GM18517 (cell line): Measurements from ENCODE around the gene PPP2R5A.

ENCODE experiments used
- ATAC-seq: cut with Tn5 transposase; IDR thresholded peaks from one replicate; pipeline ENCODE4 v1.9.1; 2021; ENCODE audit warnings: mild to moderate bottlenecking, moderate library complexity; ENCODE audit not compliant: unreplicated experiment

The PPP2R5A gene

DNA sequence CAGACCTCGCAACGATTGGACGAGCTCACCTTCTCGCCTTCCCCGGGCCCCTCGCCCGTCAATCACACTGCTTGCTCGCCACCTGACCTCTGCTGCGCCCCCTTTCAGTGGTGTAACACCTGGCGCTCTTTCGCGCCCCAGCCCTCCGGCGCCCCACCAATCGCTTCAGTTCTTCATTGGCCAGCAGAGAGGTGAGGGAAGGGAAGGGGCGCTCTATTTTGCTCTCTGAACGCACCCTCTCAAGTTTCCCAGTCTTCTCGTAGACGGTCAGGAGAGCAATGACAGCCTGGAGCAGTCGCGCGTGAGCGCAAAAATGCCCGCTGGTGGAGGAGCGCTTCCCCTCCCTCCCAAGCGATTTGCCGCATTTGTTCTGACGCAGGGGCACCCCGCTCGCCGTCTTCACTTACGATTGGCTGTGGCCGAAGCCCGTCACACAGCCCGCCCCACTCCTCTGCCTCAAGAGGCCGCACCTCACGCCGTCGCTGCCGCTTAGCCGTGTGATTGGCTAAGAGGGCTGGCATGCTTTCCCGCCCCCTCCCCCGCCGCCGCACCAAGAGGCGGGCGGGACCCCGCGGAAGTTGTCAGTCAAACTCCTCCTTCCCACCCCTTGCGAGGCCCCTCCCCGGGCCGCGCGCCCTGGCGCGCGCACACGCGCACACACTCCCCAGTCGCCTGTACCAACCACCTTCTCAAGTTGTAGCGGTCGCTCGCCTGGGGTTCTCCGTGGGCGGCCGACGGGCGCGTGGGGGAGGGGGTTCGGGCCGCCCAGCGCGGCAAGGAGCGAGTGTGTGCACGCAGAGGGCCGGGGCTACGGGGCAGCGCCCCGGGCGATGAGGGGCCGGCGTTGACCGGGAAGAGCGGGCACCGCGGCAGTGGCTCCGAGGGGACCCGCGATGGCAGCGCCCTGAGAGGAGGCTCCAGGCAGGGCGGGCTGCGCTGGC is at the start of gene PPP2R5A:
Gene PPP2R5A (plus strand): TSS at position 667 of the 941 bp plus-strand sequence. CDS start 701 bp downstream, outside the sequence.
- ATAC-seq, result peak; percentile 86

DNA sequence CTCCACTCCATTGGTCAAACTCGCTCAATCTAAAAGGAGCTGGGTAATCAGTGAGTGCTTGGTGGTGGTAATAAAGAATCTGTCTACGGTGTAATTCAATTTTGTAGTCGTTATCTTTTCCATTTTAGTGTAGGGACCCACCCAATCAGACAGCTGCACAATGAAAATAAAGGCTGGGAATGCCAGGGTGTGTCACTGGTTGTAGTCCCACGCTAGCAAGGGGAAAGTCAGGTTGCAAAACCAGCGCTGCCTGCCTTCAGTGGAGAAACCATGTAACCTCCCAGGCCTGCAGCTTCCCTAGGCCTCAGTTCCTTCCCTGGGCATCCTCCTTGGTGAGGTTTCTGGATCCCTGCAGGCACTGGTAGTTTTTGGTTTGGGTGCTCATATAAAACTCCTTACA is 49.4 kb upstream of the PPP2R5A start:
- no peak for ATAC-seq

DNA sequence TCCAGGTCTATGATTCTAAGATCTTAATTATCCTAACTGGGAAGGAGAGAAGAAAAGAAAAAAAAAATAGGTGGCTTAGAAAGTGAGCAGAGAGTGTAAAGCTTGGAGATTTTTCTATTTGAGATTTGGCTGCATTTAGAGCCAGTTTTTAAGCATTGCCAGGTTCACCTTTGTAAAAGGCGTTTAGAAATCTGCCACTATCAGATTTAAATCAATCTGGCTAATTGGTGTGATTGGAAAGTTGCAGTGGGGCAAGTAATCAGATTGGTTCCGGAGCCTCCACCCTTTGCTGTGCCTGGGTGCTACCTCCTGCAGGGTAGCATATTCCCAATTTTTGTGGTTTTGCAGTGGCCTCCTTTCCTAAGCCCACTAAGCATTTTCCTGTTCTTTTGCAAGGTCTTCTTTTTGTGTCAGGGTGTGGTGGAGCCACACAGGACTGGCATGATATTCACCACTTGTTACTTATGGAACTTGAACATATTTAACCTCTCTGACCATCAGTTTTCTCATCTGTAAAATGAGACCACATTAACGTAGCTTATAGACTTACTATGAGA is 48.5 kb upstream of the PPP2R5A start:
- no peak for ATAC-seq

DNA sequence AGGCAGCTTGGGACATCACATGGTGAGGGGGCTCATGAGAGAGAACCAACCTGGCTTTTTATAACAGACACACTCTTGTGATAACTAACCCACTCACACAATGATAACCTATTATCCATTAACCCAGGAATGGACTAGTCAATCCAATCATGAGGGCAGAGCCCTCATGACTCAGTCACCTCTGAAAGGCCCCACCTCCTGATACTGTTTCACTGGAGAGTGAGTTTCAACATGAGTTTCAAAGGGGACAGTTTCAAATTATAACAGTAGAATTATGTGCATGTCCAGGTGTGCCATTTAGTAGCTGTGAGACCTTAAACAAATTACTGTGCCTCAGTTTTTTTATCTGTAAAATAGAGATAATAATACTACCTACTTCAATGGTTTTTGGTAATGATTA is 47.6 kb upstream of the PPP2R5A start:
- peak; percentile 94 for ATAC-seq

DNA sequence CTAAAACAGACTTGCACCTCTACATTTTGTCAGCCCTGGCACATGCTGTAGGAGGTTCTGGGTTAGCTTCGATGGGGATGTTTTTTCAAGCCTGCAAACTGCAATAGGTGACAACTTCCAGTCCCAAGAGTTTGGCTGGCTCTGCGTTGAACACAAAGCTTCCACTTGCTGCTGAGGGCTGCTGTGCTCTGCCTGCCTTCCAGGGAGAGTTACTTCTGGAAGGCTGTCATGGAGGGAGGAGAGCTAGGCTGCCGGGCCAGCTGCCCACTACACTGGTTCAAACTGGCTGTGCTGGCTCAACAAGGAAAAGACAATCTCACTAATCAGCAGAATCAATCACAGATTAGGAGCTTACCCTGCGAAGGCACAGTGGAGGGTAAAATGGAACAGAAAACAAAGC is 46.7 kb upstream of the PPP2R5A start:
- no peak for ATAC-seq

DNA sequence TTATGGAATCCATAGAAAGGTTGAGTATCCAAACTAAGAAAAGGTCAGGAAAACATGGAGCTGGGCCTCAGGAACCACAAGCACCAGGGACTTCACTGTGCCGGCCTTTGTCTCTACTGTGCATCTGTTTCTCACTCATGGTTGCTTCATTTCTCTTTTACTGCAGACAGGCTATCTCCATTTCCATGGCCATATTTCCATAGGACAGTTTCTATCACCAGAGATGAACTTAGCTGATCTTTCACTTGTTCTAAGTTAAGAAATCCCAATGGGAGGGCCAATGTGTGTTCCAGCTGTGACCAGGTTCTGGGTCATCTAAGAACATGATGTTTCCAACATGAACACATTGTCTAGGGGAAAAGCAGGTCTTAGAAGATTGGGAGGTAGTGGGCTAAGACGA is 43.7 kb upstream of the PPP2R5A start:
- ATAC-seq, result no peak

DNA sequence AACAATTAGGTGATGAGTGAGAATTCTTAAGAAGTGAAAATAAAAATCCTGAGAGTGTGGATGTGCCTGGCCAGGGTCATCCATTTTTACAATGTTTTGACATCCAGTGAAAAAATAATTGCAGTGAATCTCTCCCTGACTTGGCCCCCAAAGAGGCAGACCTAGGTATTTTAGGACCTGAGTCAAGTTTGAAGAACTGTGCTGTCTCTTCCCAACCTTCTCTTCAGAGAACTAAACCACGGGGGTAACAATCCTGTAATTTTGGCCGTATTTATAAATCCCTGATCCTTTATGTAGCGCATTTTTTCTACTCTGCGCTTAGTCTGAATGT is 43.3 kb upstream of the PPP2R5A start:
- no peak for ATAC-seq

DNA sequence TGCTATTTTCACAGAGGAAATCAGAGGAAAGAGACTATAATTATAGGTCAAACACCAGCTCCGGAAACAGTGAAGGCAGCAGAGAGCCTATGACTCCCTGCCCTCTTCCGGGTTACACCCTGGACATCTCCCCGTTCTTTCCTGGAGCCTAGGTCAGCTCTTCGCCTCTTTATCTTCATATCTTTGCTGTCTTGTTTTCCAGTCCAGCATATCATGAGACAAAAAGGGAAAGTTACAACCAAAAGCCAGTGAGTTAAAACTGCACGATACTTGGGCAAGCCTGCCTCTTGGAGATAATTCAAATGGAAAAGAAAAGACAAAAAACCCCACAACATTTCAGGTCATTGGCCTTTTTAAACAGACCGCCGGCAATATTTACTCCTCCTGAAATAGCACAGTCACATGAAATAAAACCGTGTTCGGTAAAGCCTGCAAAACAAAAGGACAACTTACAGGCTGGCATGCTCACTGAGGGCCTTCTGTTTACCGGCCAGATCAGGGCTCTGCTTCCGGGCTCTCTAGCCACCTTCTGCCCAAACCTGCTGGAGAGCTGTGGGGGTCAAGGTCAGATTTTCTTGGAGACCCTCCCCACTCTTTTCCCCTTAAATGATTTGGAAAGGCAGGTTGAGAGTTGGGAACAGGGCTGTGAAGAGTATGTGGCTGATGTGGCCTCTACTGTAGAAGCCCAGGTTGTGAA is 42.8 kb upstream of the PPP2R5A start:
- ATAC-seq, result no peak

DNA sequence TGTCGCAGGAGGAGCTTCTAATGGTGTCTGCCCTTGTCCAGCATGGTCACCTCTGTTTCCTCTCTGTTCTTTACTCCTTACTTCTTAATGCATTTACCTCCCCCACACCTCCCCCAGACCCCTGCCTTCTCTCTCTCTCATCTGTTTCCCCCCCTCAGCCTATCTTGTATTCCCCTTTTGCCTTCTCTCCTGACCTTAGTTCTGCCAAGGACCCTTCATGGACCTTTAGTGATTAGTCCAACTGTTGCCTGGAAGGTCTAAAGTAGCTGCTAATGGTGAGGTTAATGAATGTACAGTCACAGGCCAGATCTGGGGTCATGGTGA is 42.3 kb upstream of the PPP2R5A start:
- no peak for ATAC-seq

DNA sequence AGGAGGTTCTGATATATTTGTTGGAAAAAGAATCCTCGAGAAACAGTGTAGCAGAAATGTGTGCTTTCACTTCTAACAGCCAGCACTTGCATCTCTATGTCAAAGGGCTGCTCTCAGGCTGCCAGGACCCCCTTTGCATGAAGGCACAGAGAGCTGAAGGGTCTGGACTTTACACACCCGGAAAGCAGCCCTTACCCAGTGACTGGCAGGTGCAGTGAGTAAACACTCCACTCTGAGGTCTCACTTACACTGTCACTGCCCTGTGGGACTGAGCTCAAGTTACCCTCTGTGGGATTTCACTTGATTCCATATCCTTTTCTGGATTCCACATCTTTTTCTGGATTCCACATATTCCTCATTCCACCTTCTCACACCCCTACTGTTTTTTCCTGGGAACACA is 40.8 kb upstream of the PPP2R5A start:
- no peak for ATAC-seq

DNA sequence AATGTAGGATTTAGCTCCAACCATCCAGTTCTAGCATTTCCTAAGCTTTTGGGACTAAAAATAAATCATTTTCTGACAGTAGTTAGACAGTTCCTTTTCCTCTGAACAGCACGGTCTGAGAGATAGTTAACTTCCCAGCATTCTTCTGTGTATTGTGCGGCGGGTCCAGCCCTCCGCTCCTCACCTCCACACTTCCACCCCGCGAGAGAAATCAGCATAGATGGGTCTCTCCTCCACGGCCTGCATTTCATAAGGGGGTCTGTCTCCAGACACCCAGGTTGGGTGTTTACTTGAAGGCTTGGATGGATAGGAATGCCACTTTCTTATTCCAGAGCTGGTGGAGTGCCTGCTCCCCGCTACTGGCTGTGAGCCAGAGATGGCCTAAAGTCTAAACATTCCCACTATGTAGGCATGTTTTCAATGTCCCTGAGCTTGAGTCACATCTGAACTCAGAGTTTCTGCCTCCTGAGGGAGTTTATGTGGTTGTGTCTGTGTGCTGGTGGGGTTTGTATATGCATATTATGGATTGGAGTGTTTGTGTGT is 38.0 kb upstream of the PPP2R5A start:
- ATAC-seq, result no peak

DNA sequence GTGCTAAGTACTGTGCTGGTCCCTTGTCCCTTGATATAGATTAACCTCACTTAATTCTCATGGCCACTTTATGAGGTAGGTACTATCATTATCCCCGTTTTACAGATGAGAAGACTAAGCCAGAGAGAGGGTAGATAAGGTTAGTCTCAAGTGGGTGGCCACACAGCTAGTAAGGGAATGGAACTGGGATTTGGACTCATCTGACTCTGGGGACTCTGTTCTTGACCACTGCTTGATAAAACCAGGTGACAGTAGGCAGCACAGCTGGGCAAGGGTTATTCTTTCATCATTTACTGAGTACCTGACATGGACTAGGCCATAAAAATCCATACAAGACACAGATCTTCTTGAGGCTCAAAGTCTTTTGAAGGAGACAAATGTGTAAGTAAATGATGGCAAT is 37.2 kb upstream of the PPP2R5A start:
- no peak for ATAC-seq

DNA sequence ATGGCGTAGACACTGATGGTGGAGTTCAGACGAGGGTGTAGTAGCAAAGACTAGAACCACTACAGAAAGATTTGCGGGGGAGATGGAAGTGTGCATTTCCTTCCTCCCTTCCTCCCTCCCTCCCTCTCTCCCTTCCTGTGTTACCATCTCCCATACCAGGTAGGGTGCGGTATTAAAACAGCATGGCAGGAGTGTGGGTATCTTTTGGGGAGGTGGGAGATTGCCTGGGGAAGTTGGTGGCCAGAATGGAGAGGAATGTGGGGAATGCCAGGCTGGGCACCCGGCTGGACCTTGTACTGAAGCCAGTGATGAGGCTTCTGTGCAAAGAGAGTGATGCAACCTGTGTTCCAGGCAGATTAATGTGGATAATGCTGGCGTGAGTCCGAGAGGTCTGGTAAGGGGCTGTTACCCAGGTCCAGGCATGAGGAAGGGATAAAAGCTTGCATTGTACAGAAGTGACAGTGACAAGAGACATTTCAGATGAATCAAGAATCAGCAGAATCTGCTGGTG is 30.3 kb upstream of the PPP2R5A start:
- ATAC-seq, result no peak

DNA sequence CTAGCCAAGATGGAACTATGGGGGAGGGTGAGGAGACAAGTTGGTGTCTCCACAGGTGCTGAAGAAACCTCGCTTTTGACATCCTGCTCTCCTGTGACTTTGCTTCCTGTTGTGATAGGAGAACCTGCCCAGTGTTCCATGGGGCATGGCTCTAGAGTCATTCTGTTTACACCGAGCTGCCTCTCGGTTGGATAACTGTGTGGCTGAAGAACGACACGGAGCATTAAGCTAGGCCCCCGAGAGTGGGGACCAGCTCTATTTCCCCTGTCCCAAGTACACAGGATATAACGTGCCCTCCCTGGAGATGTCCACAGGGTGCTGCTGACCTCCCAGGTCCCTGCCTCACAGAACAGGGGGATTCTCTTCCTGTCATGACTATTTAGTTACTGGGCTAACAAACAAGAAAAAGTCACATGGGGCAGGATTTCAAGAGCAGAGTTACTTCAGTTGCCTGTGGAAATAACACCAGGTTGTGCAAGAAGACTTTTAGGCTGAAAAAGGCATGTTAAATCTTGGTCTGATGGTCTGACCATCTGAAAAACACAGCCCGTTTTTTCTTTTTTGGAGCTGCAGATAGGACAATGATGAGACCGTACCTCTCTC is 29.4 kb upstream of the PPP2R5A start:
- ATAC-seq, result no peak

DNA sequence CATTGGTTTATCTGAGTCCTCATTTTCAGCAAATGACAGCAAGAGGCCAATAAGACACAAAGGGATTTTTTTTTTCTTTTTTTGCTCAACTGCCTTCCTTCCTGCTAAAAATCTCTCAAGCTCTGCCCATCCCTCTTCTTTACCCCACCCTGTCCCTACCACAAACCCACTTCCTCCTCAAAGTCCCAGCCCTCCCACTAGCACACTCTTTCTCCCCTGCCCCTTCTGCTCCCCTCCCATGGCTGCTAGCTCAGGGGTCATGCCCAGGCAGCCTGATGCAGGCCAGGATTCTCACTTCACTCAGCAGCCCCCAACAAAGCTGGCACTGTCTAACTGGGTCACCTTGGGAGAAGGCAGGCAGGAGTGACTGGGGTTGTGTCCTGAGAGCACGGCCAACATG is 28.8 kb upstream of the PPP2R5A start:
- no peak for ATAC-seq

DNA sequence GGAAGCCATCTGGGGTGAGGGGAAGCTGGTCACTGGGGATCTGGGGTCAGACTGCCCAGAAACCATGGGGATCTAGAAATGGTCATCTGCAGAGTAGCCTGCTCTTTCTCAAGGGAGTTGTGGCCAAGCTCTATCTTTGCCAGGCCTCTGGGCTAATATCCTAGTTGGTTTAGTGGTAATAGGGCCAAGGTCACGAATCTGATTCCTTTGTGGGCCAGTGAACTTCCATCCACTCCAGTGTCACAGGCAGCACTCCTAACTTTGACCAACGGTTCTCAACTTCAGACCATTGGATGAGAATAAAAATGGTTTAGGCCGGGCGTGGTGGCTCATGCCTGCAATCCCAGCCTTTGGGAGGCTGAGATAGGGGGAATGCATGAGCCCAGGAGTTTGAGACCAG is 28.1 kb upstream of the PPP2R5A start:
- no peak for ATAC-seq

DNA sequence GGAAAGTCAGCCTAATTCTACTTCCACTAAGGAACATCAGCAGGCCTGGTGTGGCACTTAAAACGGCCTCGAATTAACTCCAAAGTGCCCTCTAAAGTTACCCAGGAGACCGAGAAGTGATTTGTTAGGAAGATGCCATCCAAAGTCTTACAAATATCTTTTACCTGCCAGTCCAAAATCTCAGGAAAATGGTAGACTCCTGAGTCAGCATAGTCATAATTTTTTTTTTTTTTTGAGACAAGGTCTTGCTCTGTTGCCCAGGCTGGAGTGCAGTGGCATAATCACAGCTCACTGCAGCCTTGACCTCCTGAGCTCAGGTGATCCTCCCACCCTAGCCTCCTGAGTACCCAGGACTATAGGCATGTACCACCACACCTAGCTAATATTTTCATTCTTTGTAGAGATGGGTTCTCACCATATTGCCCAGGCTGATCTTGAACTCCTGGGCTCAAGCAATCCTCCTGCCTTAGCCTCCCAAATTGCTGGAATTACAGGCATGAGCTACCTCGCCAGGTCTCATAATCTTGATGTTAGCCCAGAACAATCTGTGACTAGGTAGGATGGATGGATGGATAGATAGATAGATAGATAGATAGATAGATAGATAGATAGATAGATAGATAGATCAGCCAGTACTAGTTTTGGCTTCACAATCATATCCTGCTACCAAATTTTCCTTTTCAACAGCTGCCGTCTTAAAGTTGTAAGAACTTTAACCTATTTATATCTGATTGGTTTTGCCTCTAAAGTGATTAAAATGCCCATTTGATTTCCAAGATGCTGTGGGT is 25.3 kb upstream of the PPP2R5A start:
- no peak for ATAC-seq

DNA sequence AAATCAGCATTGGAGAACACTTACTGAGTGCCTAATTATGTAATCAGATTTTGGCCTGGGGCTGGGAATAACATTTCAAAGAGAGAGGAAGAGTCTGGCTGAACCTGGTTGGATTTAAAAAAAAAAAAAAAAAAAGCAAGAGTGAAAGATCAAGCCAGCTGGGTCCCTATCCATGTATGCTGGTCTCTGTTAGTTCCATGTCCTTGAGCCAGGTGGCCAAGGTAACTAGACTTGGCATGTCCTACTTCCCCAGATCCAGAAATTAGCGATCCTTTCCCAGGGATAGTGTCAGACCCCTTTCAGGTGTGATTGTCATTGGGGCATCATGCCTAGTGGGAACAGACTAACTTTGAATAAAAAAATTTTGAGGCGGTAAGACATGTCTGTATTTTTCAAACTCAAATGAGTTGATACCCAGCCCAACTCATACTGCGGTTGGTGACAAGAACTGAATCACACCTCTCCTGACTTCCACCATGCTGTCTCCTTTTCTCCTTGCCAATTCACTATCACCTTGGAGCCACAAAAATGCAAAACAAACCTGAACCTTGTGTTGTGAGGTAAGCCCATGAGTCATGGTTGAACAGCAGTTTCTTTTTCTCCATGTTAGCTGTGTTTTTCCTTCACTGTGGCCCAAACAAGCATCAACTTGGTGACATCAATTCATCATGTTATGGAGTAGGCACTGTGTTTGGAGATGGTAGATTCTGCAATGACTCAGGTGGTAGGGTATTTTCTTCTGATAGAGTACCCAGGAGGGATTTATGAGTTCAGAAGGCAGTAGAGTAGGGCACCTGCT is 24.5 kb upstream of the PPP2R5A start:
- no peak for ATAC-seq

DNA sequence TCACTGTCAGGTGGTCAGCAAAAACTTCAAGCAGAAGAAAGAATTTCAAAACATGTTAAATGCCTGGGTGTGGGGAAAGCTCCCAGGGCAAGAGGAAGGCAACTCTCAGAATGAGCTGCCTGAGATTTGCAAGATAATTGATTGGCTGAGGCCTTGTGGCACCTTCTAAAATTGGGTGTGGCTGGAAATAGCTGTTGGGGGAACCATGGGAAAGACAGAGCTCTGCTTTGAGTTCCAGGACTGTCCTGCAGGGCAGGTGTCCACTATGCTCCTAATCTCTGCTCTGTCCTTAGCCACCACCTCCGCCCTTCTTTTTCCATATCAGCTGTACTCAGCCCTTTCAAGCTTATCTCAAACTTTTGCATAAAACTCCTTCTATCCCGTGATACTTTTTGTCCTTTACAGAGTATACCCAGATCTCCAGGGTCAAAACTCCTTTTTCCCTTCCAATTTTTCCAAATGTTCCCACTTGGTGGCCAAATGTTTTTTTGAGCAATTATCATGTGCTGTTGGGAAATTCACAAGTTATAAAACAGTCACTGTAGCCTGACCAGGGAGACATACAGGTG is 23.8 kb upstream of the PPP2R5A start:
- ATAC-seq, result no peak
